ENCODE data around the gene U2SURP.

GRCh38 chr3:143016321-143016972 is 15.1 kb downstream of the U2SURP start:
- TF ChIP-seq CTCF (IDR thresholded peaks at IDR 0.05; ENCODE audit: low read length): peak; percentile 62
- TF ChIP-seq EZH2 (optimal IDR thresholded peaks at IDR 0.05; ENCODE audit: low read depth, low read length): no peak

Measured in MM.1S (cell line).